ENCODE data around the gene ZDHHC16.
A peak's percentile ranks its signal among the peaks of the same experiment; 100 is the strongest.
"Not testable (repeated sequence)": the region's sequence is repeated elsewhere in the genome, so short reads cannot be mapped to it uniquely, and the experiment has no call there.

The ZDHHC16 gene

GRCh38 chr10:97445722-97446639, at the start of gene ZDHHC16, which contains the start of gene EXOSC1:
Gene ZDHHC16 (plus strand): TSS chr10:97446175. CDS start chr10:97451676, 5,501 bp downstream.
Gene EXOSC1 (minus strand): TSS chr10:97446006. CDS start chr10:97445985, 21 bp downstream.
- H3K27me3 ChIP-seq (ENCODE audit: control insufficient read depth, insufficient read depth, low read length): no peaks in the 10 kb centered on the region
- no peaks in the 10 kb centered on the region for H3K4me1 ChIP-seq (ENCODE audit: control insufficient read depth, insufficient read depth, low read length)
- no peaks in the 10 kb centered on the region for H3K9me3 ChIP-seq (ENCODE audit: control insufficient read depth, insufficient read depth, low read length)
- H3K4me3 ChIP-seq (ENCODE audit: low read depth, low read length): peak within 1 kb of the TSS; percentile 99
- H3K36me3 ChIP-seq (ENCODE audit: control insufficient read depth, insufficient read depth, low read length): no peaks in the 10 kb centered on the region
- H3K9ac ChIP-seq (ENCODE audit: low read depth, low read length): peak within 1 kb of the TSS; percentile 86

GRCh38 chr10:97399843-97400545, 46.0 kb upstream of the ZDHHC16 start:
- Histone ChIP-seq H3K36me3 (ENCODE audit: control insufficient read depth, insufficient read depth, low read length) (peaks cover 5% of the 10 kb centered on the region), H3K27me3 (ENCODE audit: control insufficient read depth, insufficient read depth, low read length) (no peaks in the 10 kb centered on the region), H3K9ac (ENCODE audit: low read depth, low read length) (no peak overlapping the region), H3K4me1 (ENCODE audit: control insufficient read depth, insufficient read depth, low read length) (peaks cover 2% of the 10 kb centered on the region), H3K4me3 (ENCODE audit: low read depth, low read length) (peak overlapping the region; percentile 61), H3K9me3 (ENCODE audit: control insufficient read depth, insufficient read depth, low read length) (no peaks in the 10 kb centered on the region)

GRCh38 chr10:97400665-97401454, 45.1 kb upstream of the ZDHHC16 start, which contains the start of gene RRP12:
Gene RRP12 (minus strand): TSS chr10:97401340. CDS start chr10:97401231, 109 bp downstream.
- peak within 1 kb of the TSS; percentile 30 for H3K9ac ChIP-seq (ENCODE audit: low read depth, low read length)
- no peaks in the 10 kb centered on the region for H3K27me3 ChIP-seq (ENCODE audit: control insufficient read depth, insufficient read depth, low read length)
- H3K36me3 ChIP-seq (ENCODE audit: control insufficient read depth, insufficient read depth, low read length): peaks cover 5% of the 10 kb centered on the region
- H3K4me3 ChIP-seq (ENCODE audit: low read depth, low read length): peak within 1 kb of the TSS; percentile 61
- H3K9me3 ChIP-seq (ENCODE audit: control insufficient read depth, insufficient read depth, low read length): no peaks in the 10 kb centered on the region
- peaks cover 2% of the 10 kb centered on the region for H3K4me1 ChIP-seq (ENCODE audit: control insufficient read depth, insufficient read depth, low read length)

GRCh38 chr10:97401455-97401919, 44.5 kb upstream of the ZDHHC16 start:
- Histone ChIP-seq H3K4me3 (ENCODE audit: low read depth, low read length) (peak overlapping the region; percentile 61), H3K9me3 (ENCODE audit: control insufficient read depth, insufficient read depth, low read length) (no peaks in the 10 kb centered on the region), H3K4me1 (ENCODE audit: control insufficient read depth, insufficient read depth, low read length) (peaks cover 2% of the 10 kb centered on the region), H3K27me3 (ENCODE audit: control insufficient read depth, insufficient read depth, low read length) (no peaks in the 10 kb centered on the region), H3K36me3 (ENCODE audit: control insufficient read depth, insufficient read depth, low read length) (no peaks in the 10 kb centered on the region), H3K9ac (ENCODE audit: low read depth, low read length) (no peak overlapping the region)

DNA sequence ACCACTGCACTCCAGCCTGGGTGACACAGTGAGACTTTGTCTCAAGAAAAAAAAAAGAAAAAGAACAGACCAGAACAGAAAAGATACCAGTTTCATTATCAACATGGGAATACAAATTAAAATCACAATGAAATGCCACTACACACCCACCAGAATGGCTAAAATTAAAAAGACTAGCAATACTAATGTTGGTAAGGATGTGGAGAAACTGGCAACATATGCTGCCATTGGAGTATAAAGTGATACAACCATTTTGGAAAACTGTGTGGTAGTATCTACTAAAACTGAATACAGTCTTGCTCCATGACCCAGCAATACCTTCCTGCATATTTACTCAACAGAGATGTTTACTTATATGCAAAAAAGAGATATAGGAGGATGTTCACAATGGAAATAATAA, 41.9 kb upstream of the ZDHHC16 start:
- Histone ChIP-seq H3K36me3 (ENCODE audit: control insufficient read depth, insufficient read depth, low read length) (no peaks in the 10 kb centered on the region), H3K9me3 (ENCODE audit: control insufficient read depth, insufficient read depth, low read length) (no peaks in the 10 kb centered on the region), H3K27me3 (ENCODE audit: control insufficient read depth, insufficient read depth, low read length) (no peaks in the 10 kb centered on the region), H3K9ac (ENCODE audit: low read depth, low read length) (no peak overlapping the region), H3K4me3 (ENCODE audit: low read depth, low read length) (no peak overlapping the region), H3K4me1 (ENCODE audit: control insufficient read depth, insufficient read depth, low read length) (peaks cover 2% of the 10 kb centered on the region)

DNA sequence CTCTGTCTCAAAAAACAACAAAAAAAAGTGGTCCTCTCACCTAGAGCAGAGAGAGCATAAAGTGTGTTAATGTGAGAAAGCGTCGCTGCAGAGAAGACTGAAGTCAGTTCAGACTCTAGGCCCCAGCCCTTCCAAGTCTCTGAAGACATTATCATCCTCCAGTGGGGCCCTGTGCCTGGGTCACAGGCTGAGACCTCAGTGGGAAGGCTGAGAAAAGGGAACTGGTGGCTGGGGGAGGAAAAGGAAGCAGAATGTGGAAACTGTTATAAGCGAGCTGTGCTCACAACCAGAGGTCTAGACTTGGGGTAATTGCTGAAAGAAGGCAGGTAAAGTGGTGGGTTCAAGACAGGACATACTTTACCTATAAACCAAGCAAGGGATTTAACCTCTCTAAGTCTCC, 39.9 kb upstream of the ZDHHC16 start:
- Histone ChIP-seq H3K9ac (ENCODE audit: low read depth, low read length) (no peak overlapping the region), H3K4me1 (ENCODE audit: control insufficient read depth, insufficient read depth, low read length) (no peaks in the 10 kb centered on the region), H3K36me3 (ENCODE audit: control insufficient read depth, insufficient read depth, low read length) (no peaks in the 10 kb centered on the region), H3K27me3 (ENCODE audit: control insufficient read depth, insufficient read depth, low read length) (no peaks in the 10 kb centered on the region), H3K4me3 (ENCODE audit: low read depth, low read length) (no peak overlapping the region), H3K9me3 (ENCODE audit: control insufficient read depth, insufficient read depth, low read length) (no peaks in the 10 kb centered on the region)

DNA sequence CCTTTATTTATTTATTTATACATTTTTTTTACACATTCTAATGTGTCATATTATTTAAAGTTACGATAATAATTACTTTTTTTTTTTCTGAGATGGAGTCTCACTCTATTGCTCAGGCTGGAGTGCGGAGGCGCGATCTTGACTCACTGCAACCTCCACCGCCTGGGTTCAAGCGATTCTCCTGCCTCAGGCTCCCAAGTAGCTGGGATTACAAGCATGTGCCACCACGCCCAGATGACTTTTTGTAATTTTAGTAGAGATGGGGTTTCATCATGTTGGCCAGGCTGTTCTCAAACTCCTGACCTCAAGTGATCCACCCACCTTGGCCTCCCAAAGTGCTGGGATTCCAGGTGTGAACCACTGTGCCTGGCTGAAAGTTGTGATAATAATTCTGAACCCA, 39.5 kb upstream of the ZDHHC16 start:
- H3K9ac ChIP-seq (ENCODE audit: low read depth, low read length); H3K4me3 ChIP-seq (ENCODE audit: low read depth, low read length); H3K9me3 ChIP-seq (ENCODE audit: control insufficient read depth, insufficient read depth, low read length); H3K27me3 ChIP-seq (ENCODE audit: control insufficient read depth, insufficient read depth, low read length); H3K36me3 ChIP-seq (ENCODE audit: control insufficient read depth, insufficient read depth, low read length); H3K4me1 ChIP-seq (ENCODE audit: control insufficient read depth, insufficient read depth, low read length): not testable (repeated sequence)

DNA sequence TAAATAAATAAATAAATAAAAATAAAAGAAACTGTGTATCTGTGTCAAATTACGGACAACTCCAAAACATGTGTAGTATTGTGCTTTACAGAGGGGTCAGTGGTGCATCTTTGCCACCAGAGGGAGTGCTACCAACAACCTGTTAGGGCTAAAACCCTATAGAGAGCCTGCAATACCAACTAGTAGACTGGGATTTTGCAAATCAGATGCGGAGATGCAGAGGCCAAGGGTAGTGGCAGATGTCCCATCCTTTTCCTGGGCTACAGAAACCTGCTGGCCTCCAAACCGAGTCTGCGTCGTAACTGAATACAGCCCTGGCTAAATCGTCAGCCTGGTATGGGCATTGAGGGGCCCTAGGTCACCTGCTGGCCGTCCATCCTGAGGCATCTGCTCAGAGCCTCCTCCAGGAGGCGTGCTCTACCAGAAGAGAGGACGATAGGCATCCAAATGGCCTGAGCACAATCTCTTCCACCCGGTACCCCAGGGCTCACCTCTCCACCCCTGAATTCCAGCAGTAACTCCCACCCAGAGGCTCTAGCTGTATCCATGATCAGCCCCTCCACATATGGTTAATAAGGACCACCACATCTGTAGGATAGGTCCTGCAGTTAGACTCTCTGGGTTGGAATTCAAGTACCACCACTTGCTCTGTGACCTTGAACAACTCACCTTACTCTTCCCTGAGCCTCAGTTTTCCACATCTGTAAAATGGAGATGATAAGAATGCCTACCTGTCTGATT, 38.6 kb upstream of the ZDHHC16 start:
- H3K27me3 ChIP-seq (ENCODE audit: control insufficient read depth, insufficient read depth, low read length): no peaks in the 10 kb centered on the region
- no peaks in the 10 kb centered on the region for H3K4me1 ChIP-seq (ENCODE audit: control insufficient read depth, insufficient read depth, low read length)
- H3K36me3 ChIP-seq (ENCODE audit: control insufficient read depth, insufficient read depth, low read length): no peaks in the 10 kb centered on the region
- no peaks in the 10 kb centered on the region for H3K9me3 ChIP-seq (ENCODE audit: control insufficient read depth, insufficient read depth, low read length)
- H3K9ac ChIP-seq (ENCODE audit: low read depth, low read length): no peak overlapping the region
- H3K4me3 ChIP-seq (ENCODE audit: low read depth, low read length): peak overlapping the region; percentile 53

DNA sequence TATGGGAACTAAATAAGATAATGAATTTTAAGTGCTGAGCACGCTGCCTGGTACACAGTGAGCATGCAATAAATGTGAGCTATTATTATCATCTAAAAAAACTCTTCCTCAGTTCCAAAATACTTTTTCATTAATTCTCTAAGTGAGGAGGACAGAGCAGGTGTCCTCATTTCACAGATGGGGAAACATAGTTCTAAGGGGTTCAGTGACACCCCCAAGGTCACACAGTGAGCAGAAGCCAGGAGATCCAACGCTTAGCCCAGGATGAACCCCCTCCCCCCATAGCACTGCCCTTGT, 38.1 kb upstream of the ZDHHC16 start:
- H3K36me3 ChIP-seq (ENCODE audit: control insufficient read depth, insufficient read depth, low read length): no peaks in the 10 kb centered on the region
- no peak overlapping the region for H3K9ac ChIP-seq (ENCODE audit: low read depth, low read length)
- H3K27me3 ChIP-seq (ENCODE audit: control insufficient read depth, insufficient read depth, low read length): no peaks in the 10 kb centered on the region
- H3K9me3 ChIP-seq (ENCODE audit: control insufficient read depth, insufficient read depth, low read length): no peaks in the 10 kb centered on the region
- no peaks in the 10 kb centered on the region for H3K4me1 ChIP-seq (ENCODE audit: control insufficient read depth, insufficient read depth, low read length)
- H3K4me3 ChIP-seq (ENCODE audit: low read depth, low read length): no peak overlapping the region

DNA sequence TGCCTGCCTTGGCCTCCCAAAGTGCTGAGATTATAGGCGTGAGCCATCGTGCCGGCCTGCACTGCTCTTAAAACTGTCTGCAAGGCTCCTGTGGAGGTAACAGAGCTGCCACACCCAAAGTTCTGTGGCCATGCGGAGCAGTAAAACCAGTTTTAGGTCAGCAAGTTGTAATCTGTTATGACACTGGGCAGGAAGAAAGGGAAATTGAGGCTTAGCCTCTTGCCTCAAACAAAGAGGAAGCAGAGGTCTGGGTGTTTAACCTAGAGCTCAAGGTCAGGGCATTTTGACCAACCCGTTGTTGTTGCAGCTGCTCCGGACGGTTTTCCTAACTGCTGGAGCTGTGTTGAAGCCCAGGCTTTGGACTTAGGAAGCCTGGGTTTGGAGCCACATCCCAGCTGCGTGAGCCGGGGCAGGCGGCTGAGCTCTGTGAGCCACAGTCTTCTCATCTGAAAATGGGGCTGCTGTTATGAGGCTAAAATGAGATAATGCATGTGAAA, 37.4 kb upstream of the ZDHHC16 start:
- no peaks in the 10 kb centered on the region for H3K4me1 ChIP-seq (ENCODE audit: control insufficient read depth, insufficient read depth, low read length)
- H3K9me3 ChIP-seq (ENCODE audit: control insufficient read depth, insufficient read depth, low read length): no peaks in the 10 kb centered on the region
- no peaks in the 10 kb centered on the region for H3K27me3 ChIP-seq (ENCODE audit: control insufficient read depth, insufficient read depth, low read length)
- H3K9ac ChIP-seq (ENCODE audit: low read depth, low read length): no peak overlapping the region
- no peak overlapping the region for H3K4me3 ChIP-seq (ENCODE audit: low read depth, low read length)
- no peaks in the 10 kb centered on the region for H3K36me3 ChIP-seq (ENCODE audit: control insufficient read depth, insufficient read depth, low read length)

- no peaks in the 10 kb centered on the region for H3K27me3 ChIP-seq (ENCODE audit: control insufficient read depth, insufficient read depth, low read length)
- no peaks in the 10 kb centered on the region for H3K9me3 ChIP-seq (ENCODE audit: control insufficient read depth, insufficient read depth, low read length)
- H3K36me3 ChIP-seq (ENCODE audit: control insufficient read depth, insufficient read depth, low read length): no peaks in the 10 kb centered on the region
- no peak overlapping the region for H3K4me3 ChIP-seq (ENCODE audit: low read depth, low read length)
- peaks cover 4% of the 10 kb centered on the region for H3K4me1 ChIP-seq (ENCODE audit: control insufficient read depth, insufficient read depth, low read length)
- H3K9ac ChIP-seq (ENCODE audit: low read depth, low read length): no peak overlapping the region
These were observed 34.6 kb upstream of the ZDHHC16 start for GRCh38 chr10:97411406-97411805.

Data from iPS-15b (cell line).